ENCODE results near the gene RCL1.

GRCh38 chr9:4781408-4781807, 11.3 kb upstream of the RCL1 start:
- TF ChIP-seq, protein P1, sequence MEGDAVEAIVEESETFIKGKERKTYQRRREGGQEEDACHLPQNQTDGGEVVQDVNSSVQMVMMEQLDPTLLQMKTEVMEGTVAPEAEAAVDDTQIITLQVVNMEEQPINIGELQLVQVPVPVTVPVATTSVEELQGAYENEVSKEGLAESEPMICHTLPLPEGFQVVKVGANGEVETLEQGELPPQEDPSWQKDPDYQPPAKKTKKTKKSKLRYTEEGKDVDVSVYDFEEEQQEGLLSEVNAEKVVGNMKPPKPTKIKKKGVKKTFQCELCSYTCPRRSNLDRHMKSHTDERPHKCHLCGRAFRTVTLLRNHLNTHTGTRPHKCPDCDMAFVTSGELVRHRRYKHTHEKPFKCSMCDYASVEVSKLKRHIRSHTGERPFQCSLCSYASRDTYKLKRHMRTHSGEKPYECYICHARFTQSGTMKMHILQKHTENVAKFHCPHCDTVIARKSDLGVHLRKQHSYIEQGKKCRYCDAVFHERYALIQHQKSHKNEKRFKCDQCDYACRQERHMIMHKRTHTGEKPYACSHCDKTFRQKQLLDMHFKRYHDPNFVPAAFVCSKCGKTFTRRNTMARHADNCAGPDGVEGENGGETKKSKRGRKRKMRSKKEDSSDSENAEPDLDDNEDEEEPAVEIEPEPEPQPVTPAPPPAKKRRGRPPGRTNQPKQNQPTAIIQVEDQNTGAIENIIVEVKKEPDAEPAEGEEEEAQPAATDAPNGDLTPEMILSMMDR (IDR thresholded peaks at IDR 0.05; ENCODE audit: insufficient read depth, low read length, poor library complexity, severe bottlenecking): no peak
- no peak for TF ChIP-seq EZH2phosphoT487 (conservative IDR thresholded peaks at IDR 0.05; ENCODE audit: low read length)

Measured in SU-DHL-6 (cell line).